Tibial nerve (tissue), 4 donors: Measurements from ENCODE around the gene PWWP2B. TPM values are rescaled to one million over a fixed set of nuclear protein-coding genes. Genes with fewer than 3 reads are reported as not detected.

Experiments used
- DNase-seq, 2 donors: peaks; one replicate each; pipeline ENCODE4 v3.0.0-alpha.2; 2019; ENCODE audit warnings: low spot score in 2 of 2
- H3K27ac ChIP-seq, 4 donors: fragments of 200-600 bp; sonication (generic) in 3 of 4; one replicate each; pipeline ENCODE4 v1.5.1; 2017 to 2019; ENCODE audit warnings: mild to moderate bottlenecking in 1 of 4
- H3K27me3 ChIP-seq, 2 donors: fragments of 200-600 bp; sonication (generic) in 1 of 2; one replicate each; pipeline versions ENCODE4 v1.5.1 to v1.6.0; 2017 to 2019
- H3K36me3 ChIP-seq, 3 donors: fragments of 200-600 bp; sonication (generic); one replicate each; pipeline ENCODE4 v1.5.1; 2018 to 2019
- H3K4me1 ChIP-seq, 4 donors: fragments of 200-600 bp; sonication (generic) in 3 of 4; one replicate each; pipeline ENCODE4 v1.5.1; 2017 to 2019
- H3K4me3 ChIP-seq, 4 donors: fragments of 200-600 bp; sonication (generic) in 3 of 4; one replicate each; pipeline ENCODE4 v1.5.1; 2017 to 2019; ENCODE audit warnings: mild to moderate bottlenecking in 1 of 4, moderate library complexity in 1 of 4
- H3K9me3 ChIP-seq, 4 donors: fragments of 200-600 bp; sonication (generic) in 3 of 4; one replicate each; pipeline ENCODE4 v1.5.1; 2017 to 2019
- EP300 ChIP-seq, 2 donors: sonication (generic); formaldehyde crosslinking; IDR thresholded peaks; one replicate each; pipeline ENCODE4 v1.6.1; 2017; ENCODE audit warnings: antibody characterized with exemption in 2 of 2, mild to moderate bottlenecking in 1 of 2
- POLR2A ChIP-seq, 2 donors: fragments of 450-650 bp; IDR thresholded peaks; one replicate each; pipeline ENCODE4 v1.6.1; 2017; ENCODE audit warnings: antibody characterized with exemption in 2 of 2, mild to moderate bottlenecking in 2 of 2, moderate library complexity in 2 of 2
- WGBS, 2 donors: methylation state at CpG; one replicate each; pipeline ENCODE4 v1.1.5; 2018; 5-methylcytosine and 5-hydroxymethylcytosine counted together
- total RNA-seq, 4 donors: library from RNA; depleted of rRNA; stranded (reverse); fragments of >200 nt; gene quantifications; one replicate each; pipeline ENCODE4 v1.1.0, GENCODE V29; 2016
- TF ChIP-seq, protein P1 (sequence below), 5 experiments: fragments of 200-600 bp in 3 of 5; fragments of 450-650 bp in 2 of 5; sonication (generic) in 3 of 5; IDR thresholded peaks; one replicate each; pipeline ENCODE4 v1.5.1; 2016 to 2019; ENCODE audit warnings: antibody characterized with exemption in 5 of 5, mild to moderate bottlenecking in 3 of 5, moderate library complexity in 2 of 5

Gene PWWP2B
- total RNA-seq, 4 donors from 2014 or later: 12.6 to 23.7 (median 15.1) TPM

DNA sequence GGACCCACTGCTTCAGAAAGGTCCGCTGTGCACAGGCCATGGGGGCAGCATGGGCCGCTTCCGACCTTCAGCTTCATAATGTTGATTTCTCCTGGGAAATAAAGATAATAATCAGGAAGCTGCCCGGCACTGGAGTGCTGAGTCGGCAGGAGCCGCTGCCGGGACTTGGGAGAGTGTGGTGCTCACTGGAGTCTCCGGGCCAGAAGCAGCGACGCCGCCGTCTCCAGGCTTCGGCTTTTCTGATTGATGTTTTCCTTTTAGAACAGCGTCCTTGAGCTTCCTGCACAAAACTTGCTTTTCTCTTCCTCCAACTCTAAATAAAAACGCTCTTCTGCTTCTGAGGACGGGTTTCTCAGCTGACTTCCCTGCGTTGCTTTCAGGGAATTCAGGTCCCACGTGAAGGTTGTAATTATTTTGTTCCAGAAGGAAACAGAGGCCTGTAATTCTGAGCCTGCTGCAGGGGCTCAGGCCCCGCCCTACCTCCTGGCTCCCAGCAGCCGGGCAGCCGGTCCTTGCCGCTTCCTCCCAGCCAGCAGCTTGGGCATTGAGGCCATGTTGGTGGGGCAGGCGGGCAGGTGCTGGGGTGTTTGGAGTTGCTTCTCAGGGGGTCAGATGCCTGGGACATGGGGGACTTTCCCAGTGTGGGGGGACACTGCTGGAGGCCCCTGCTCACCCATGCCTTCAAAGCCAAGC, 14.7 kb downstream of the PWWP2B start:
- no peak for DNase-seq

DNA sequence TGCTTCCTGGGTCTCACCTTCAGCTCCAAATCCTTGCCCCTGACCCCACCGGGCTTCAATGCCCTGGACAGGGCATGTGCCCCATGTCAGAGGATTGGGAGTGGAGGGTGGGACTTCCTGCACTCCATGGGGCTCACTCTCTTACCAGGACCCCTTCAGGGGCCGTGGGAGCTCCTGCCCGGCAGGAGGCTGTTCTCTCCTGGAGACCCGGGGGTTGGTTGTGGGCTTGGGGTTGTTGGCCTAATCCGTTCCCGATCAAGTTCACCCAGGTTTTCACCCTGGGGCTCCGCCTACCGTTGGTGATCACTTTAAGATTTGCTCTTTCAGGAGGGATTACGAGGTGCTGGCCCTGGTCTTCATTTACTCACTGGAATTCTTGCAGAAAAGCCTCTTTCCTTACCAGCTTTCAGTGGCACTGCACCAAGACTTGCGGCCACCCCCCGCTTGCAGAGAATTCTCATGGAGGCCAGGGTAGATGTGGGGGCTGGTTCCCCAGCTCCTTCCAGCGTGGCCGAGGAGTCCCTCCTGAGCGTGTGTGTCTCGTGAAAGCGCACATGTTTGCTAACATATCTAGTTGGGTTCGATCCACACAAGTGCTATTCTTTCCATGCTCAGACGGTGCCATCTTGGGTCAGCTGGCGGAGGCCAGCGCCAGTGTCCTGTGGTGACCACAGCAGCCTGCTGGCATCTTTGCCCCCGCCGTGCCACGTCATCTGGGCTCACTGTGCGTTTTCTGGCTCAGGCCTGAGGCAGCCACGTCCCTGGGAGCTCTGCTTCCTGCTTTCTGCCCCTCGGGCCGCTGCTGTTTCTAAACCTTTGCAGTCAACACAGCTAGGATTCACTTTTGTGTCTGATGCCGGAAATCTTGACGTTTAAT, 15.6 kb downstream of the PWWP2B start:
- no peak for DNase-seq
- Histone ChIP-seq H3K4me1 (peaks cover 0 to 68% (median 42%) of the 10 kb centered on the region in 4 donors), H3K27ac (peak overlapping the region in 3 of 4 donors; percentile 65 to 84 (median 75)), H3K4me3 (no peak overlapping the region), H3K9me3 (no peaks in the 10 kb centered on the region), H3K27me3 (no peaks in the 10 kb centered on the region), H3K36me3 (peaks cover 0 to 7% (median 0%) of the 10 kb centered on the region in 3 donors)
- TF ChIP-seq, protein P1, sequence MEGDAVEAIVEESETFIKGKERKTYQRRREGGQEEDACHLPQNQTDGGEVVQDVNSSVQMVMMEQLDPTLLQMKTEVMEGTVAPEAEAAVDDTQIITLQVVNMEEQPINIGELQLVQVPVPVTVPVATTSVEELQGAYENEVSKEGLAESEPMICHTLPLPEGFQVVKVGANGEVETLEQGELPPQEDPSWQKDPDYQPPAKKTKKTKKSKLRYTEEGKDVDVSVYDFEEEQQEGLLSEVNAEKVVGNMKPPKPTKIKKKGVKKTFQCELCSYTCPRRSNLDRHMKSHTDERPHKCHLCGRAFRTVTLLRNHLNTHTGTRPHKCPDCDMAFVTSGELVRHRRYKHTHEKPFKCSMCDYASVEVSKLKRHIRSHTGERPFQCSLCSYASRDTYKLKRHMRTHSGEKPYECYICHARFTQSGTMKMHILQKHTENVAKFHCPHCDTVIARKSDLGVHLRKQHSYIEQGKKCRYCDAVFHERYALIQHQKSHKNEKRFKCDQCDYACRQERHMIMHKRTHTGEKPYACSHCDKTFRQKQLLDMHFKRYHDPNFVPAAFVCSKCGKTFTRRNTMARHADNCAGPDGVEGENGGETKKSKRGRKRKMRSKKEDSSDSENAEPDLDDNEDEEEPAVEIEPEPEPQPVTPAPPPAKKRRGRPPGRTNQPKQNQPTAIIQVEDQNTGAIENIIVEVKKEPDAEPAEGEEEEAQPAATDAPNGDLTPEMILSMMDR (IDR thresholded peaks at IDR 0.05): no peak
- no peak for TF ChIP-seq EP300 (IDR thresholded peaks at IDR 0.05)
- TF ChIP-seq POLR2A (IDR thresholded peaks at IDR 0.05): no peak
- WGBS, 2 donors: 86 to 87% methylated on average over 28 to 29 of the region's 29 CpGs

More for the DNA sequence above, 14.7 kb downstream of the PWWP2B start:
- Histone ChIP-seq H3K27me3 (no peaks in the 10 kb centered on the region), H3K9me3 (no peaks in the 10 kb centered on the region), H3K27ac (peak overlapping the region in 3 of 4 donors; percentile 65 to 84 (median 75)), H3K36me3 (peaks cover 0 to 6% (median 0%) of the 10 kb centered on the region in 3 donors), H3K4me1 (peaks cover 0 to 71% (median 41%) of the 10 kb centered on the region in 4 donors), H3K4me3 (peak overlapping the region in 1 of 4 donors; percentile 3)
- WGBS, 2 donors: 16 to 28% methylated on average over 19 to 23 of the region's 23 CpGs
- no peak for TF ChIP-seq EP300 (IDR thresholded peaks at IDR 0.05)
- TF ChIP-seq, protein P1 (IDR thresholded peaks at IDR 0.05): no peak
- TF ChIP-seq POLR2A (IDR thresholded peaks at IDR 0.05): no peak

DNA sequence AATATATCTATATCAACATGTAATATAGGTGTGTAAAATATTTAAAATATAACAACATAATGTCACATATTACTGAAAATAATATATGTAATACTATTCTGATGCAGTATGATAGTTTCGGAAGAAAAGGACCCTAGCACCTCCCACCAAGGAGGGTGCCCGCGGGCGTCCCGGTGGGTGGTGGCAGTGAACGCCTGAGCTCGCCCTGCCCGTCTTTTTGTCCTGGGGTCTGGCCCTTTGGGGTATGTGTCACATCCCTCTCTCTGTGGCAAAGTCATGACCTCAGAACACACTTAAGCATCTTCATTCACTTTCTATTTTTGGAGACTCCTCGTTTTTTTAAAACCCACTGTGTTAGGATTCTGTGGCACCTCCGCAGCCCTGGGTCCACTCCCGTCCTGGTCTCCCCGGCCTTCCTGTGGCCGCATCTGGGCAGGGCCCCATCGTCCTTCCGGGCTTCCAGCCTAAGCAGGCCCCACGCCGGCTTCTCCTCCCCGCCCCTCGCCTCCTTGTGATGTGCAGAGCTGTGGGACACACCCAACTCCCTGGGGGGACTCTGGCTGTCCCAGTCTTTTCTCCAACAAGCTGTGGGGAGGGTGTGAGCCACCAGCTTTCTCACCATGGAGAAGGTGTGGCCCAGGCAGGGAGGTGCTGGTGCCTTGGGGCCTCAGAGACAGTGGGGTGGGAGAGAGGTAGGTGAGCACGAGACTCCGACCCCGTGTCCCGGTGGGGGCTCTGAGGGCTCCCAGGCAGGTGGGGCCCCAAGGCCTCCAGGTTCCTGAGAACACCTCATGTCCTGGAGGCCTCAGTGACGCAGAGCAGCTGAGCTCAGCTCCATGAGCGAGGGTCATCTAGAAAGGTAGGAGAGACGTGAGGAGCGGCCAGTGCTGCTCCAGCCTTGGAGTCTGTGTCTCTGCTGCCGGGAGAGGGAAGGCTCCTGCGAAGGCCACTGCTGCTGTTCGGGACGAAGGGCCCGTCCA, 16.5 kb downstream of the PWWP2B start:
- TF ChIP-seq POLR2A (IDR thresholded peaks at IDR 0.05) (no peak), EP300 (IDR thresholded peaks at IDR 0.05) (no peak)
- TF ChIP-seq, protein P1 (IDR thresholded peaks at IDR 0.05): no peak
- peaks cover 0 to 68% (median 39%) of the 10 kb centered on the region in 4 donors for H3K4me1 ChIP-seq
- peak overlapping the region in 2 of 4 donors; percentile 75 to 84 for H3K27ac ChIP-seq
- WGBS, 2 donors: 87% methylated on average over 26 to 28 of the region's 32 CpGs
- no peak for DNase-seq
- H3K4me3 ChIP-seq: no peak overlapping the region
- peaks cover 0 to 7% (median 0%) of the 10 kb centered on the region in 3 donors for H3K36me3 ChIP-seq
- H3K9me3 ChIP-seq: no peaks in the 10 kb centered on the region
- H3K27me3 ChIP-seq: no peaks in the 10 kb centered on the region

DNA sequence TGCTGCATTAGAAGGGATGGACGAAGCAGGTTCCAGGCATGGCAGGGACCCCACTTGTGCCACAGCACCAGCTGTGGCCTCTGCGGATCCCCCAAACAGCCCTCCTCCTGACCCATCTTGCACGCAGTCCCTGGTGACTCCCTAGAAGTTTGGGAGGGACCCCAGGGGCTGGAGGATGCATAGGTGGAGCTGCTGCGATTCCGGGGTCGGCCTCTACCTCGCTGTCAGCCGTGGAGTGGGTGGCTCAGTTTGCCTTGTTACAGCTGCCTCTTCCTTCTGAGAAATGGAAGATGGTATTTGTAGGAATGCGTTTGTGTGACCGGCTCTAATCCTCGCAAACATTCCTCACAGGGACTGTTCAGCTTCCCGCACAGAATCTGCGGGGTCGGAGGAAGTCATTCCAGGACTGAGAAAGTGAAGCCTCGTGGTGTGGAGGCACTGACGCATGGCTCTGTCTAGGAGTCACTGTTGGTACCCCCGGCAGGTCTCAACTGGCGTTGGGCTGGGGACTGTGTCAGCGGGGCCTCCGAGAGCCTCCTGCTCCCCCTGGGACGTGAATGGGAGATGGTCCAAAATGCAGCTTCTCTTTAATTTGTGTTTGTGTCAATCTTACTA, 17.5 kb downstream of the PWWP2B start:
- 76 to 79% methylated on average over 18 to 21 of the region's 21 CpGs for WGBS, 2 donors
- H3K4me3 ChIP-seq: no peak overlapping the region
- peaks cover 0 to 69% (median 38%) of the 10 kb centered on the region in 4 donors for H3K4me1 ChIP-seq
- DNase-seq: no peak
- H3K27me3 ChIP-seq: no peaks in the 10 kb centered on the region
- H3K36me3 ChIP-seq: peaks cover 0 to 7% (median 0%) of the 10 kb centered on the region in 3 donors
- peak overlapping the region in 1 of 4 donors; percentile 84 for H3K27ac ChIP-seq
- TF ChIP-seq, protein P1 (IDR thresholded peaks at IDR 0.05): no peak
- no peak for TF ChIP-seq EP300 (IDR thresholded peaks at IDR 0.05)
- TF ChIP-seq POLR2A (IDR thresholded peaks at IDR 0.05): no peak
- no peaks in the 10 kb centered on the region for H3K9me3 ChIP-seq
